Cardiac muscle cell (in vitro differentiated cells and primary cell): ENCODE results near the gene CALN1. TPM values are rescaled to one million over a fixed set of nuclear protein-coding genes. Genes with fewer than 3 reads are reported as not detected.

ENCODE experiments used
- DNase-seq, 2 donors: peaks; one replicate each; pipeline versions ENCODE4 v3.0.0 to v3.0.0-alpha.2; 2010 to 2017; ENCODE audit warnings: low read depth in 1 of 2, low spot score in 1 of 2
- H3K27ac ChIP-seq: fragments of 200-600 bp; sonication (generic); 2 replicates; pipeline ENCODE4 v1.5.1; 2016
- H3K27me3 ChIP-seq: fragments of 200-600 bp; sonication (generic); 2 replicates; pipeline ENCODE4 v1.6.0; 2016; ENCODE audit warnings: control low read depth
- H3K36me3 ChIP-seq: fragments of 200-600 bp; sonication (generic); 2 replicates; pipeline ENCODE4 v1.5.1; 2016; ENCODE audit warnings: control low read depth
- H3K4me1 ChIP-seq: fragments of 200-600 bp; sonication (generic); 2 replicates; pipeline ENCODE4 v1.8.1; 2017; ENCODE audit warnings: low read depth, mild to moderate bottlenecking, mixed run types
- H3K4me3 ChIP-seq: fragments of 200-600 bp; sonication (generic); 2 replicates; pipeline ENCODE4 v1.5.1; 2016; ENCODE audit warnings: mild to moderate bottlenecking
- H3K9me3 ChIP-seq: fragments of 200-600 bp; sonication (generic); 2 replicates; pipeline ENCODE4 v1.5.1; 2017; ENCODE audit warnings: low read depth, mild to moderate bottlenecking, control low read depth
- polyA plus RNA-seq: library from polyadenylated mRNA; unstranded; fragments of >200 nt; fragmentation: Nextera tagmentation; extraction: Ambion mirVana; gene quantifications from 2 replicates; pipeline ENCODE4 v1.2.1, GENCODE V29; 2016
- total RNA-seq: library from RNA; depleted of rRNA; stranded (reverse); fragments of >200 nt; gene quantifications from 2 replicates; pipeline ENCODE4 v1.2.3, GENCODE V29; 2016
- TF ChIP-seq, protein P1 (sequence below): IDR thresholded peaks from 2 replicates; pipeline ENCODE4 v1.5.1; 2012; ENCODE audit warnings: low read depth, mild to moderate bottlenecking, low read length

Gene CALN1
- total and polyA plus RNA-seq, 2 experiments from 2014 or later = 0.03 to 0.18 TPM

GRCh38 chr7:71962636-71963035 lies 449.5 kb downstream of the CALN1 start:
- Histone ChIP-seq H3K4me1 (no peaks in the 10 kb centered on the region), H3K27ac (no peak overlapping the region), H3K4me3 (no peak overlapping the region), H3K9me3 (no peaks in the 10 kb centered on the region), H3K36me3 (no peaks in the 10 kb centered on the region), H3K27me3 (no peaks in the 10 kb centered on the region)
- no peak for DNase-seq
- TF ChIP-seq, protein P1, sequence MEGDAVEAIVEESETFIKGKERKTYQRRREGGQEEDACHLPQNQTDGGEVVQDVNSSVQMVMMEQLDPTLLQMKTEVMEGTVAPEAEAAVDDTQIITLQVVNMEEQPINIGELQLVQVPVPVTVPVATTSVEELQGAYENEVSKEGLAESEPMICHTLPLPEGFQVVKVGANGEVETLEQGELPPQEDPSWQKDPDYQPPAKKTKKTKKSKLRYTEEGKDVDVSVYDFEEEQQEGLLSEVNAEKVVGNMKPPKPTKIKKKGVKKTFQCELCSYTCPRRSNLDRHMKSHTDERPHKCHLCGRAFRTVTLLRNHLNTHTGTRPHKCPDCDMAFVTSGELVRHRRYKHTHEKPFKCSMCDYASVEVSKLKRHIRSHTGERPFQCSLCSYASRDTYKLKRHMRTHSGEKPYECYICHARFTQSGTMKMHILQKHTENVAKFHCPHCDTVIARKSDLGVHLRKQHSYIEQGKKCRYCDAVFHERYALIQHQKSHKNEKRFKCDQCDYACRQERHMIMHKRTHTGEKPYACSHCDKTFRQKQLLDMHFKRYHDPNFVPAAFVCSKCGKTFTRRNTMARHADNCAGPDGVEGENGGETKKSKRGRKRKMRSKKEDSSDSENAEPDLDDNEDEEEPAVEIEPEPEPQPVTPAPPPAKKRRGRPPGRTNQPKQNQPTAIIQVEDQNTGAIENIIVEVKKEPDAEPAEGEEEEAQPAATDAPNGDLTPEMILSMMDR = no peak

DNA sequence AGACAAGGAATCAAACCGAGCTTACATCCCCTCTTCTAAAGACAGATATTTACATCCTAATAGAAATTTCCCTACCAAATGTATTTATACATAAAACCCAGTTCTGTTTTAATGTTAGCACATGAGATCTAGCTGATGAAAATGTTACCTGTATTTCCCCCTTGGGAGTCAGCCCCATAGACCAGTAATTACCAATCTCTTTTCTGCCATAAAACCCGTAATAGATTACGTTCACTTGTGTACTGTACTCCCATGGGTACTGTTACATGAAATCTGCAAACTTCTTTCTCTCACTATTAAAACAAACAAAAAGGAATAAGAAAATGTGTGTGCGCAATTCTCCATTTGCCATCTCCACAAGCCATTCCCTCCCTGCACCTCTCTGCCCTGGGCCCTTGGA lies 450.9 kb downstream of the CALN1 start:
- H3K4me1 ChIP-seq = no peaks in the 10 kb centered on the region
- no peak overlapping the region for H3K4me3 ChIP-seq
- H3K27ac ChIP-seq = no peak overlapping the region
- no peaks in the 10 kb centered on the region for H3K9me3 ChIP-seq
- TF ChIP-seq, protein P1 = no peak
- H3K27me3 ChIP-seq = no peaks in the 10 kb centered on the region
- H3K36me3 ChIP-seq = no peaks in the 10 kb centered on the region
- DNase-seq = no peak

- no peak for DNase-seq
- H3K36me3 ChIP-seq = no peaks in the 10 kb centered on the region
Observed at GRCh38 chr7:71942115-71942514, 470.0 kb downstream of the CALN1 start.

DNA sequence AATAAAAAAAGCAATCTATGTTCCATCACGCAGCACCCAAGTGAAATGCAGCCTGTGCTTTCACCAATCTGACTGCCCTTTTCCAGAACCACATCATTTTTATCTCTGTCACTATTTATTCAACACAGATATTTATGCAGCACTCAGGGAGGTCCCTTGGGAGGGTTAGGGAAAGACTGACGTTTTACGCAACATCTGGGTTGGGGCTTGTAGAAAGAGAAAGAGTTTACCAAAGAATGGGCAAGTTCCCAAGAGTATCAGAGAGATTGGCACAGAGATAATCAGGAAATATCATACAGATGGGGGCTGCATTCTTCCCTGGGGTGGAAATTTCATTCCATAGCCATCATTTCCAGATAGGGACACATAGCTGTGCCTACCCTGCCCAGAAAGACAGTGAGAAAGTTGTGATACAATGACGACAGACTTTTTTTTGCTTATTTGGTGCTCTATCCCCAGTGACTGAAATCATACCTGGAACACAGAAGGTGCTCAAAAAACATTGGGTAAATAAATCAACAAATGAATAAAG lies 474.2 kb downstream of the CALN1 start:
- no peaks in the 10 kb centered on the region for H3K36me3 ChIP-seq
- no peaks in the 10 kb centered on the region for H3K9me3 ChIP-seq
- TF ChIP-seq, protein P1 = no peak
- no peaks in the 10 kb centered on the region for H3K27me3 ChIP-seq
- no peak overlapping the region for H3K27ac ChIP-seq
- no peaks in the 10 kb centered on the region for H3K4me1 ChIP-seq
- no peak overlapping the region for H3K4me3 ChIP-seq
- DNase-seq = no peak

More at GRCh38 chr7:71942115-71942514, 470.0 kb downstream of the CALN1 start:
- TF ChIP-seq, protein P1 = no peak
- Histone ChIP-seq H3K27me3 (no peaks in the 10 kb centered on the region), H3K9me3 (no peaks in the 10 kb centered on the region), H3K4me1 (no peaks in the 10 kb centered on the region), H3K27ac (no peak overlapping the region), H3K4me3 (no peak overlapping the region)

DNA sequence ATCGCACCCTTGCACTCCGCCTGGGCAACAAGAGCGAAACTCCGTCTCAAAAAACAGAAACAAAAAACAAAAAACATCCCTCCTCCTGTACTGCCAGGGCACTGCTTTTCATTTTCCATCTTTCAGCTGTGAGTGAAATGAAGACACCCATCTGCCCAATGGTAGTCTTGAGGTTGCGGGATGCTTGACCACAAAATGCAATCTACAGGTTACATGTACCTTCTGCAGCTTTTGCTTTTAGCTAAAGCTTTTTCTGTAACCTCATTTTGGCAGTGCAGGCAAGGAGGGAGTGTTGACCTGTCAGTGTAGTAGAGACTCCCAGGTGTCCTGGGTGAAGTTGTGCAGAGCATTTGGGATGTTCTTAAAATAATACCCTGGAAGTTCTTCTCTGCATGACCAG lies 476.5 kb downstream of the CALN1 start:
- DNase-seq = no peak
- no peak overlapping the region for H3K4me3 ChIP-seq
- H3K36me3 ChIP-seq = no peaks in the 10 kb centered on the region
- H3K27me3 ChIP-seq = no peaks in the 10 kb centered on the region
- H3K27ac ChIP-seq = no peak overlapping the region
- H3K4me1 ChIP-seq = no peaks in the 10 kb centered on the region
- TF ChIP-seq, protein P1 = no peak
- H3K9me3 ChIP-seq = no peaks in the 10 kb centered on the region
